Activated CD4-positive, alpha-beta T cell treated with anti-CD3 and anti-CD28 coated beads, Interleukin-2, amount 50 U/mL, for 48 hours (primary cell): ENCODE results near the gene RNF26.

Experiments used
- DNase-seq, 2 experiments: peaks; one replicate each; pipeline ENCODE4 v3.0.0-alpha.2; 2020

RNF26 gene

GRCh38 chr11:119316016-119316728 is 18.2 kb upstream of the RNF26 start:
- DNase-seq, result no peak

GRCh38 chr11:119316729-119317591 is 17.4 kb upstream of the RNF26 start, which contains the start of gene MCAM:
MCAM (minus strand) TSS chr11:119317130; CDS start chr11:119317101, 29 bp downstream.
- DNase-seq, result no peak

GRCh38 chr11:119317592-119318239 is 16.6 kb upstream of the RNF26 start:
- DNase-seq, result no peak

GRCh38 chr11:119318240-119319135 is 15.8 kb upstream of the RNF26 start:
- DNase-seq, result no peak

GRCh38 chr11:119319136-119319699 is 15.1 kb upstream of the RNF26 start:
- no peak for DNase-seq

- no peak for DNase-seq
Measured at GRCh38 chr11:119319700-119320239, 14.6 kb upstream of the RNF26 start.

- no peak for DNase-seq
Measured at GRCh38 chr11:119320240-119320775, 14.0 kb upstream of the RNF26 start.

GRCh38 chr11:119320776-119321524 is 13.4 kb upstream of the RNF26 start:
- DNase-seq, result peak; percentile 64 to 72

- DNase-seq, result no peak
Measured at GRCh38 chr11:119322360-119322739, 12.0 kb upstream of the RNF26 start.

GRCh38 chr11:119322921-119323531 is 11.3 kb upstream of the RNF26 start:
- DNase-seq, result no peak

- DNase-seq, result peak; percentile 90 to 92
Measured at GRCh38 chr11:119323532-119324033, 10.7 kb upstream of the RNF26 start.

GRCh38 chr11:119324189-119324588 is 10.1 kb upstream of the RNF26 start:
- DNase-seq, result no peak

GRCh38 chr11:119329320-119329719 is 5.0 kb upstream of the RNF26 start:
- no peak for DNase-seq

GRCh38 chr11:119330237-119330636 is 4.1 kb upstream of the RNF26 start:
- no peak for DNase-seq

GRCh38 chr11:119332111-119332765 is 2.1 kb upstream of the RNF26 start:
- DNase-seq, result no peak

- no peak for DNase-seq
Measured at GRCh38 chr11:119335091-119335654, 846 bp downstream of the RNF26 start.

GRCh38 chr11:119335655-119336543 is 1.6 kb downstream of the RNF26 start:
- no peak for DNase-seq
